ENCODE data around the gene DNAL1.

- no peak for TF ChIP-seq ZNF124 (CRISPR knock-in tag; IDR thresholded peaks at IDR 0.05)
- TF ChIP-seq ZNF234 (CRISPR knock-in tag; conservative IDR thresholded peaks at IDR 0.05): no peak
- TF ChIP-seq MTA3 (CRISPR knock-in tag; IDR thresholded peaks at IDR 0.05): no peak
- no peak for TF ChIP-seq TBL1XR1 (IDR thresholded peaks at IDR 0.05; ENCODE audit: borderline replicate concordance, low read length, partially characterized antibody)
- no peak for TF ChIP-seq ZBTB42 (CRISPR knock-in tag; IDR thresholded peaks at IDR 0.05)
- no peak for TF ChIP-seq ZZZ3 (CRISPR knock-in tag; IDR thresholded peaks at IDR 0.05; ENCODE audit: borderline replicate concordance)
- TF ChIP-seq ZNF75D (CRISPR knock-in tag; IDR thresholded peaks at IDR 0.05; ENCODE audit: borderline replicate concordance): no peak
- TF ChIP-seq ZNF660 (CRISPR knock-in tag; IDR thresholded peaks at IDR 0.05; ENCODE audit: borderline replicate concordance, low read depth): no peak
These were observed 20.3 kb downstream of the DNAL1 start for GRCh38 chr14:73665130-73665529.

Measured in HepG2 (cell line).